Subcutaneous abdominal adipose tissue (tissue), 5 donors: ENCODE data around the gene RNF187.

Experiments
- H3K27ac ChIP-seq: one replicate; pipeline ENCODE4 v1.7.0; 2013; ENCODE audit warnings: low read depth, mild to moderate bottlenecking, inconsistent platforms, low read length, moderate library complexity
- H3K27me3 ChIP-seq, 5 donors: one replicate each; pipeline ENCODE4 v1.7.0; 2013; ENCODE audit warnings: low read length in 5 of 5, inconsistent platforms in 1 of 5; ENCODE audit not compliant: control insufficient read depth in 5 of 5, insufficient read depth in 4 of 5
- H3K36me3 ChIP-seq, 5 donors: one replicate each; pipeline ENCODE4 v1.7.0; 2013; ENCODE audit warnings: low read length in 5 of 5; ENCODE audit not compliant: control insufficient read depth in 5 of 5, insufficient read depth in 5 of 5
- H3K4me1 ChIP-seq, 5 donors: one replicate each; pipeline ENCODE4 v1.7.0; 2013; ENCODE audit warnings: low read length in 5 of 5, mild to moderate bottlenecking in 3 of 5, moderate library complexity in 1 of 5; ENCODE audit not compliant: control insufficient read depth in 5 of 5, insufficient read depth in 5 of 5
- H3K4me3 ChIP-seq, 5 donors: one replicate each; pipeline ENCODE4 v1.7.0; 2013; ENCODE audit warnings: low read length in 5 of 5, low read depth in 1 of 5
- H3K9ac ChIP-seq, 5 donors: one replicate each; pipeline ENCODE4 v1.7.0; 2013; ENCODE audit warnings: low read length in 5 of 5, mild to moderate bottlenecking in 4 of 5, moderate library complexity in 3 of 5
- H3K9me3 ChIP-seq, 5 donors: one replicate each; pipeline ENCODE4 v1.7.0; 2013; ENCODE audit warnings: low read length in 5 of 5; ENCODE audit not compliant: control insufficient read depth in 5 of 5
- donor health status: healthy.
- donor health status: healthy.
- donor health status: healthy.
- donor health status: healthy.
- donor health status: healthy.

The RNF187 gene

GRCh38 chr1:228469413-228470162, 17.6 kb upstream of the RNF187 start:
- Histone ChIP-seq H3K4me3 (no peak overlapping the region), H3K9ac (no peak overlapping the region), H3K27me3 (peaks cover 31 to 65% (median 48%) of the 10 kb centered on the region in 5 donors), H3K9me3 (peaks cover 0 to 1% (median 0%) of the 10 kb centered on the region in 5 donors), H3K36me3 (no peaks in the 10 kb centered on the region), H3K27ac (no peak overlapping the region), H3K4me1 (peaks cover 0 to 7% (median 4%) of the 10 kb centered on the region in 5 donors)

- peaks cover 0 to 2% (median 0%) of the 10 kb centered on the region in 5 donors for H3K9me3 ChIP-seq
- H3K27me3 ChIP-seq = peaks cover 21 to 48% (median 34%) of the 10 kb centered on the region in 5 donors
- H3K9ac ChIP-seq = no peak overlapping the region
- H3K4me3 ChIP-seq = no peak overlapping the region
- H3K36me3 ChIP-seq = no peaks in the 10 kb centered on the region
- H3K4me1 ChIP-seq = peaks cover 0 to 3% (median 0%) of the 10 kb centered on the region in 5 donors
- H3K27ac ChIP-seq = no peak overlapping the region
Observed at GRCh38 chr1:228471154-228471761, 15.9 kb upstream of the RNF187 start.

- Histone ChIP-seq H3K27me3 (peaks cover 19 to 42% (median 31%) of the 10 kb centered on the region in 5 donors), H3K4me1 (peaks cover 0 to 3% (median 0%) of the 10 kb centered on the region in 5 donors), H3K27ac (no peak overlapping the region), H3K4me3 (no peak overlapping the region), H3K9ac (no peak overlapping the region), H3K36me3 (no peaks in the 10 kb centered on the region), H3K9me3 (peaks cover 0 to 2% (median 0%) of the 10 kb centered on the region in 5 donors)
Observed at GRCh38 chr1:228471762-228472398, 15.3 kb upstream of the RNF187 start.

GRCh38 chr1:228472655-228473054, 14.5 kb upstream of the RNF187 start:
- Histone ChIP-seq H3K9ac (no peak overlapping the region), H3K4me1 (peaks cover 0 to 3% (median 0%) of the 10 kb centered on the region in 5 donors), H3K27ac (no peak overlapping the region), H3K4me3 (no peak overlapping the region), H3K9me3 (peaks cover 0 to 2% (median 0%) of the 10 kb centered on the region in 5 donors), H3K27me3 (peaks cover 18 to 37% (median 29%) of the 10 kb centered on the region in 5 donors), H3K36me3 (no peaks in the 10 kb centered on the region)

- H3K9me3 ChIP-seq = peaks cover 0 to 2% (median 0%) of the 10 kb centered on the region in 5 donors
- H3K27me3 ChIP-seq = peaks cover 10 to 18% (median 14%) of the 10 kb centered on the region in 5 donors
- no peak overlapping the region for H3K27ac ChIP-seq
- no peaks in the 10 kb centered on the region for H3K36me3 ChIP-seq
- H3K9ac ChIP-seq = no peak overlapping the region
- H3K4me1 ChIP-seq = peaks cover 0 to 5% (median 0%) of the 10 kb centered on the region in 5 donors
- no peak overlapping the region for H3K4me3 ChIP-seq
Observed at GRCh38 chr1:228474507-228474906, 12.7 kb upstream of the RNF187 start.

GRCh38 chr1:228475812-228476211, 11.4 kb upstream of the RNF187 start:
- no peak overlapping the region for H3K4me3 ChIP-seq
- peaks cover 0 to 2% (median 0%) of the 10 kb centered on the region in 5 donors for H3K9me3 ChIP-seq
- H3K27ac ChIP-seq = no peak overlapping the region
- H3K4me1 ChIP-seq = peaks cover 0 to 12% (median 5%) of the 10 kb centered on the region in 5 donors
- H3K36me3 ChIP-seq = no peaks in the 10 kb centered on the region
- no peak overlapping the region for H3K9ac ChIP-seq
- H3K27me3 ChIP-seq = peaks cover 1 to 9% (median 6%) of the 10 kb centered on the region in 5 donors

- Histone ChIP-seq H3K4me1 (peaks cover 0 to 12% (median 5%) of the 10 kb centered on the region in 5 donors), H3K9me3 (peaks cover 0 to 2% (median 0%) of the 10 kb centered on the region in 5 donors), H3K36me3 (no peaks in the 10 kb centered on the region), H3K4me3 (no peak overlapping the region), H3K27me3 (no peaks in the 10 kb centered on the region), H3K27ac (no peak overlapping the region), H3K9ac (no peak overlapping the region)
Observed at GRCh38 chr1:228477263-228477662, 9.9 kb upstream of the RNF187 start.

- Histone ChIP-seq H3K4me1 (peaks cover 0 to 10% (median 5%) of the 10 kb centered on the region in 5 donors), H3K36me3 (no peaks in the 10 kb centered on the region), H3K4me3 (no peak overlapping the region), H3K9me3 (peaks cover 0 to 2% (median 0%) of the 10 kb centered on the region in 5 donors), H3K27ac (no peak overlapping the region), H3K9ac (no peak overlapping the region), H3K27me3 (no peaks in the 10 kb centered on the region)
Observed at GRCh38 chr1:228478326-228478725, 8.9 kb upstream of the RNF187 start.

- Histone ChIP-seq H3K27ac (no peak overlapping the region), H3K9me3 (peaks cover 0 to 2% (median 0%) of the 10 kb centered on the region in 5 donors), H3K27me3 (no peaks in the 10 kb centered on the region), H3K36me3 (no peaks in the 10 kb centered on the region), H3K4me3 (no peak overlapping the region), H3K9ac (no peak overlapping the region), H3K4me1 (peaks cover 0 to 10% (median 5%) of the 10 kb centered on the region in 5 donors)
Observed at GRCh38 chr1:228478912-228479711, 8.1 kb upstream of the RNF187 start.
